Peyer's patch (tissue), 4 donors: Measurements from ENCODE around the gene KCNQ1. TPM values are rescaled to one million over a fixed set of nuclear protein-coding genes. Genes with fewer than 3 reads are reported as not detected.

ENCODE experiments used
- DNase-seq, 3 donors: peaks; one replicate each; pipeline ENCODE4 v3.0.0-alpha.2; 2017 to 2019
- H3K27ac ChIP-seq, 4 donors: fragments of 200-600 bp; sonication (generic); one replicate each; pipeline ENCODE4 v1.5.1; 2016 to 2019
- H3K27me3 ChIP-seq, 2 donors: fragments of 200-600 bp; sonication (generic); one replicate each; pipeline ENCODE4 v1.5.1; 2019
- H3K36me3 ChIP-seq, 3 donors: fragments of 200-600 bp; sonication (generic); one replicate each; pipeline ENCODE4 v1.5.1; 2016 to 2019
- H3K4me1 ChIP-seq, 4 donors: fragments of 200-600 bp; sonication (generic); one replicate each; pipeline ENCODE4 v1.5.1; 2016 to 2019
- H3K4me3 ChIP-seq, 4 donors: fragments of 200-600 bp; sonication (generic); 1 replicate in 3 of 4; 2 replicates in 1 of 4; pipeline ENCODE4 v1.5.1; 2016 to 2019; ENCODE audit warnings: mild to moderate bottlenecking in 1 of 4
- H3K9me3 ChIP-seq, 4 donors: fragments of 200-600 bp; sonication (generic); one replicate each; pipeline ENCODE4 v1.5.1; 2016 to 2019; ENCODE audit warnings: mild to moderate bottlenecking in 1 of 4
- CTCF ChIP-seq, 6 experiments: fragments of 450-650 bp in 4 of 6; fragments of 200-600 bp in 2 of 6; sonication (generic) in 1 of 6; IDR thresholded peaks; one replicate each; pipeline ENCODE4 v1.5.1; 2017 to 2019; ENCODE audit warnings: antibody characterized with exemption in 6 of 6, mild to moderate bottlenecking in 3 of 6, moderate library complexity in 1 of 6
- POLR2A ChIP-seq, 2 donors: fragments of 450-650 bp; IDR thresholded peaks; one replicate each; pipeline ENCODE4 v1.5.1; 2017; ENCODE audit warnings: antibody characterized with exemption in 2 of 2, mild to moderate bottlenecking in 2 of 2, moderate library complexity in 2 of 2
- total RNA-seq, 4 donors: library from RNA; depleted of rRNA; stranded (reverse); fragments of >200 nt; gene quantifications; one replicate each; pipeline ENCODE4 v1.1.0, GENCODE V29; 2016

KCNQ1 gene
- 10 to 100 TPM; 50.6 to 66.4 (median 54.2) TPM for total RNA-seq

GRCh38 chr11:2444821-2445745 lies at the start of gene KCNQ1:
Gene KCNQ1, plus strand, starts transcription at chr11:2445008. Its CDS starts 91 bp downstream, at chr11:2445099.
- Histone ChIP-seq H3K9me3 (no peaks in the 10 kb centered on the region), H3K36me3 (no peaks in the 10 kb centered on the region), H3K27me3 (no peaks in the 10 kb centered on the region), H3K4me3 (peak within 1 kb of the TSS; percentile 54 to 83 (median 72)), H3K4me1 (peaks cover 4 to 45% (median 24%) of the 10 kb centered on the region in 4 donors), H3K27ac (peak within 1 kb of the TSS; percentile 44 to 91 (median 76))
- peak; percentile 68 to 90 (median 90) for DNase-seq
- TF ChIP-seq CTCF (IDR thresholded peaks at IDR 0.05), result peak in 3 of 6 experiments; percentile 32 to 52 (median 32)
- TF ChIP-seq POLR2A (IDR thresholded peaks at IDR 0.05), result peak in 1 of 2 donors; percentile 94

GRCh38 chr11:2395211-2395730 lies 49.5 kb upstream of the KCNQ1 start:
- Histone ChIP-seq H3K36me3 (peaks cover 0 to 53% (median 0%) of the 10 kb centered on the region in 3 donors), H3K27ac (peak overlapping the region in 2 of 4 donors; percentile 16 to 77), H3K4me3 (no peak overlapping the region), H3K27me3 (no peaks in the 10 kb centered on the region), H3K9me3 (no peaks in the 10 kb centered on the region), H3K4me1 (peaks cover 0 to 42% (median 23%) of the 10 kb centered on the region in 4 donors)
- no peak for TF ChIP-seq CTCF (IDR thresholded peaks at IDR 0.05)
- no peak for TF ChIP-seq POLR2A (IDR thresholded peaks at IDR 0.05)
- DNase-seq, result no peak

- peaks cover 0 to 53% (median 0%) of the 10 kb centered on the region in 3 donors for H3K36me3 ChIP-seq
- no peaks in the 10 kb centered on the region for H3K9me3 ChIP-seq
- H3K27ac ChIP-seq, result no peak overlapping the region
- H3K27me3 ChIP-seq, result no peaks in the 10 kb centered on the region
- TF ChIP-seq POLR2A (IDR thresholded peaks at IDR 0.05) (no peak), CTCF (IDR thresholded peaks at IDR 0.05) (no peak)
- H3K4me3 ChIP-seq, result no peak overlapping the region
- DNase-seq, result no peak
- peaks cover 0 to 36% (median 24%) of the 10 kb centered on the region in 4 donors for H3K4me1 ChIP-seq
These were observed 49.0 kb upstream of the KCNQ1 start for GRCh38 chr11:2395856-2396255.

GRCh38 chr11:2396471-2396870 lies 48.3 kb upstream of the KCNQ1 start:
- peaks cover 0 to 37% (median 25%) of the 10 kb centered on the region in 4 donors for H3K4me1 ChIP-seq

GRCh38 chr11:2397005-2397404 lies 47.8 kb upstream of the KCNQ1 start:
- DNase-seq, result no peak
- no peak overlapping the region for H3K27ac ChIP-seq
- no peaks in the 10 kb centered on the region for H3K27me3 ChIP-seq
- TF ChIP-seq CTCF (IDR thresholded peaks at IDR 0.05) (no peak), POLR2A (IDR thresholded peaks at IDR 0.05) (no peak)
- H3K4me3 ChIP-seq, result no peak overlapping the region
- H3K36me3 ChIP-seq, result peaks cover 0 to 50% (median 0%) of the 10 kb centered on the region in 3 donors
- H3K4me1 ChIP-seq, result peaks cover 0 to 42% (median 26%) of the 10 kb centered on the region in 4 donors
- no peaks in the 10 kb centered on the region for H3K9me3 ChIP-seq

More at GRCh38 chr11:2396471-2396870, 48.3 kb upstream of the KCNQ1 start:
- no peaks in the 10 kb centered on the region for H3K9me3 ChIP-seq
- no peak for DNase-seq
- no peak overlapping the region for H3K4me3 ChIP-seq
- H3K27me3 ChIP-seq, result no peaks in the 10 kb centered on the region
- H3K27ac ChIP-seq, result no peak overlapping the region
- no peak for TF ChIP-seq POLR2A (IDR thresholded peaks at IDR 0.05)
- TF ChIP-seq CTCF (IDR thresholded peaks at IDR 0.05), result no peak
- peaks cover 0 to 53% (median 0%) of the 10 kb centered on the region in 3 donors for H3K36me3 ChIP-seq
